Measurements from ENCODE around the gene PCCA. TPM values are rescaled to one million over a fixed set of nuclear protein-coding genes. Genes with fewer than 3 reads are reported as not detected.

Gene PCCA
- total RNA-seq, 1 donor from 2014 or later = 3.6 TPM

DNA sequence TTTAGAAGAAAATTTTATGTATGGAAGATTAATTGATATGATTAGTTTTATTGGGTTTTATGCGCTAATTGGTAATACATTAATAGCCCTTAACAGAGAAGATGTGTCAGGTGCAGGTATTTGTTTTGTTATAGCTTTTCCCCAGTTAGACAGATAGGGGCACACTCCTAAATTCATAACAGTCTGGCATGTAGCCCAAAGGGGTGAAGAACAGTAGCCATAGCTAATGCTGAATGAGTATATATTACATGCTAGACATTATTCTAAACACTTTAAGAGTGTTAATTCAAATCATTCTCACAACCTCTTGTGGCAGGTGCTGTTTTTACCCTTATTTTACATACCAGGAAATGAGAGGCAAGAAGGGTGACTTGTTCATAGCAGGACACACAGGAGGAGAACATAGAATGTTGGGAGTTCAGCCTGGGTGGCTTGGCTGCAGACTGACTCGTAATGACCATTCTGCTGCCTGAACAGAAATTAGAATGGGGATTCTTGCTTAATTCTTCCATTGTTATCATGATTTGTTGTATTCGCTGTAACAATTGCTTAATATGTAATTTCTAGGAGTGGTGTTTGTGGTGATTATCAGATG lies 20.1 kb downstream of the PCCA start:
- no peak overlapping the region for H3K4me3 ChIP-seq
- no peaks in the 10 kb centered on the region for H3K27me3 ChIP-seq
- no peaks in the 10 kb centered on the region for H3K4me1 ChIP-seq
- H3K27ac ChIP-seq = no peak overlapping the region
- TF ChIP-seq, protein P1, sequence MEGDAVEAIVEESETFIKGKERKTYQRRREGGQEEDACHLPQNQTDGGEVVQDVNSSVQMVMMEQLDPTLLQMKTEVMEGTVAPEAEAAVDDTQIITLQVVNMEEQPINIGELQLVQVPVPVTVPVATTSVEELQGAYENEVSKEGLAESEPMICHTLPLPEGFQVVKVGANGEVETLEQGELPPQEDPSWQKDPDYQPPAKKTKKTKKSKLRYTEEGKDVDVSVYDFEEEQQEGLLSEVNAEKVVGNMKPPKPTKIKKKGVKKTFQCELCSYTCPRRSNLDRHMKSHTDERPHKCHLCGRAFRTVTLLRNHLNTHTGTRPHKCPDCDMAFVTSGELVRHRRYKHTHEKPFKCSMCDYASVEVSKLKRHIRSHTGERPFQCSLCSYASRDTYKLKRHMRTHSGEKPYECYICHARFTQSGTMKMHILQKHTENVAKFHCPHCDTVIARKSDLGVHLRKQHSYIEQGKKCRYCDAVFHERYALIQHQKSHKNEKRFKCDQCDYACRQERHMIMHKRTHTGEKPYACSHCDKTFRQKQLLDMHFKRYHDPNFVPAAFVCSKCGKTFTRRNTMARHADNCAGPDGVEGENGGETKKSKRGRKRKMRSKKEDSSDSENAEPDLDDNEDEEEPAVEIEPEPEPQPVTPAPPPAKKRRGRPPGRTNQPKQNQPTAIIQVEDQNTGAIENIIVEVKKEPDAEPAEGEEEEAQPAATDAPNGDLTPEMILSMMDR (IDR thresholded peaks at IDR 0.05) = no peak
- peaks cover 12 to 22% of the 10 kb centered on the region in 2 donors for H3K36me3 ChIP-seq
- no peak for DNase-seq (ENCODE audit: low spot score in 2 of 2)
- H3K9me3 ChIP-seq = no peaks in the 10 kb centered on the region
- intact Hi-C loops (cut with DNase I) = no loop called here

DNA sequence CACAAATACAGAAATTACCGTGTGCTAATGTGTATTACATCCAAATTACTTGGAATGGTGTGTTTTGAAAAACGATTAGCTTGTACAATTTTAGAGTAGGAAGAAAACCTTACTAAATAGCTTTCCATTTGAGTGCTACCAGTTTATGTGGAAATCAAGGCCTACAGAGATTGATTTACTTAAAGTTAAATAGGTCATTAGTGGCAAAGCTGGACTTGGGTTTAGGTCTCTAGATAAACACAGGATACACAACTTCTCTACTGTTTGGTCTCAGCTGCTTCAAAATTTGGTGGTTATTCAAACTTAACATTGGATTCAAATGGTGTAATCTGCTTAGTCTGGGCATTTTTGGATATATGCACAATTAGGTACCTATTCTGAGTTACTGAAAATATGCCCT lies 21.4 kb downstream of the PCCA start:
- Histone ChIP-seq H3K36me3 (peaks cover 12 to 32% of the 10 kb centered on the region in 2 donors), H3K4me3 (no peak overlapping the region), H3K9me3 (no peaks in the 10 kb centered on the region), H3K4me1 (no peaks in the 10 kb centered on the region), H3K27ac (no peak overlapping the region), H3K27me3 (no peaks in the 10 kb centered on the region)
- TF ChIP-seq, protein P1 (IDR thresholded peaks at IDR 0.05) = no peak
- DNase-seq (ENCODE audit: low spot score in 2 of 2) = no peak
- intact Hi-C loops (cut with DNase I) = no loop called here

DNA sequence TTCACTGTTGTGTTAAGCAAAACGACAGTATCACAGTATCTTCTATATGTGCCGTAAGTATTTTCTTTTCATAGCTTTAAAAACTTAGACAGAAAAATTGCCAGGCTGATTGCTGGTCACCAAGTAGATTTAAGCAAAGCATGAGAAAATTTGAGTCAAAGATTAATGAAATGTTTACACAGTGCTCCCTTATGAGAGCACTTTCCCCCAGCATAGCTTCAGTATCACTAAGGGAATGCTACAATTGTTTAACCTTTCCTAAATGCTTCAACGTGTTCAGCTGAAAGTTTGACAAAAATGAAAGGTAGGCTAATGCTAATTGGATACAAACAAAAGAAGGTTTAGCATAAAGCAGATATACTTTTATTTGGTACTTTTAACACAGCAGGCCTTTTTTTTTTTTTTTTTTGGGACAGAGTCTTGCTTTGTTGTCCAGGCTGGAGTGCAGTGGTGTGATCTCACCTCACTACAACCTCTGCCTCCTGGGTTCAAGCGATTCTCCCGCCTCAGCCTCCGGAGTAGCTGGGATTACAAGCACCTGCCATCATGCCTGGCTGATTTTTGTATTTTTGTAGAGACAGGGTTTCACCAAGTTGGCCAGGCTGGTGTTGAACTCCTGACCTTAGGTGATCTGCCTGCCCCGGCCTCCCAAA lies 23.4 kb downstream of the PCCA start:
- intact Hi-C loops (cut with DNase I) = no loop called here
- Histone ChIP-seq H3K9me3 (no peaks in the 10 kb centered on the region), H3K4me3 (no peak overlapping the region), H3K27me3 (no peaks in the 10 kb centered on the region), H3K36me3 (peaks cover 12 to 36% of the 10 kb centered on the region in 2 donors), H3K4me1 (no peaks in the 10 kb centered on the region), H3K27ac (no peak overlapping the region)
- TF ChIP-seq, protein P1 (IDR thresholded peaks at IDR 0.05) = no peak
- DNase-seq (ENCODE audit: low spot score in 2 of 2) = no peak

DNA sequence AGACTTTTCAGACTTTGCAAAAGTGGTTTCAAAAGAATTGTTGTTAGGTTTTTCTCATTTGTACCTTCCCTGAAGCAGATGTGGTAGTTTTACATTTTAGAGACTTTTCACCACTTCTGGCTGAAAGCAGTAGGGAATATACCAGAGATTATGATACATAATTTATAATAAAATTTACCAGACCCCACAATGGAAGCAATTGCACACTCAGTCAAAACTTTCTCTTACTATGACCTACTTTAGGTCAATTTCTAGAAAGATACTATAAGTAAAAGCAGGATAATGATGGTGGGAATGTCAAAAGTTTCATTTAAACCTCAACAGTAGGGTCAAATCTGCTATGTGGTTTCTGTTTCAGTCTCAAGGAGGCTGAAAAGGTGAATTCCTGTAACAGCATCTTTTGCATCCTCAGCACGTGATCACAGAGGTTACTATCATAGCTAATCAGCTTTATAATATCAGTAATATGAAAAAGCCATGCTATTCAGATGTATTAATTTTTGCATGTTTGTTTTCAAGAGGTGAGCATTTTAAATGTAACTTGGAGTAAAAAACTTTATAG lies 26.9 kb downstream of the PCCA start:
- Histone ChIP-seq H3K4me1 (no peaks in the 10 kb centered on the region), H3K4me3 (no peak overlapping the region), H3K36me3 (peaks cover 12 to 44% of the 10 kb centered on the region in 2 donors), H3K27me3 (no peaks in the 10 kb centered on the region), H3K27ac (no peak overlapping the region), H3K9me3 (no peaks in the 10 kb centered on the region)
- TF ChIP-seq, protein P1 (IDR thresholded peaks at IDR 0.05) = no peak
- no peak for DNase-seq (ENCODE audit: low spot score in 2 of 2)
- intact Hi-C loops (cut with DNase I) = no loop called here

DNA sequence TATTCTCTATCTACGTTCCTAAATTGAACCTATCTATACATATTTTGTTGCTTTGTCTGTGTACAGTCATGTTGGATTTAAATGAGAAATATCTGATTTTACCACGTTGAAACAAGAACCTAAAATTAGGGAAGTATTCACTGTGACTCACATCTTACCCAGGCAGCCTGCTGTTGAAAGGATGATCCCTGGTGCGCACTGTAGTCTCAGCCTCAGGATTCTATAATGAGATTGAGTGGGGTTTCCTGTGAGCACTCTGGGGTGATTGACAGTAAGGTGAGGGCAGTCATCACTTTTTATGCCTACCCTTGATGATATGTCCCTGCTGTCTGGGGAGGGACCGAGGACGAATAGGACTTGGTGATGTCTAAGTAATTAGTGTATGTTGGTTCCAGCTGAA lies 35.4 kb downstream of the PCCA start:
- DNase-seq (ENCODE audit: low spot score in 2 of 2) = no peak
- Histone ChIP-seq H3K27me3 (no peaks in the 10 kb centered on the region), H3K9me3 (peaks cover 0 to 10% of the 10 kb centered on the region in 2 donors), H3K4me1 (no peaks in the 10 kb centered on the region), H3K36me3 (peaks cover 0 to 18% of the 10 kb centered on the region in 2 donors), H3K27ac (no peak overlapping the region), H3K4me3 (no peak overlapping the region)
- TF ChIP-seq, protein P1 (IDR thresholded peaks at IDR 0.05) = no peak
- intact Hi-C loops (cut with DNase I) = no loop called here
